ENCODE data around the gene WBP1. TPM values are rescaled to one million over a fixed set of nuclear protein-coding genes. Genes with fewer than 3 reads are reported as not detected.

The WBP1 gene
- total RNA-seq, 1 experiment from 2014 or later = 66.0 TPM

DNA sequence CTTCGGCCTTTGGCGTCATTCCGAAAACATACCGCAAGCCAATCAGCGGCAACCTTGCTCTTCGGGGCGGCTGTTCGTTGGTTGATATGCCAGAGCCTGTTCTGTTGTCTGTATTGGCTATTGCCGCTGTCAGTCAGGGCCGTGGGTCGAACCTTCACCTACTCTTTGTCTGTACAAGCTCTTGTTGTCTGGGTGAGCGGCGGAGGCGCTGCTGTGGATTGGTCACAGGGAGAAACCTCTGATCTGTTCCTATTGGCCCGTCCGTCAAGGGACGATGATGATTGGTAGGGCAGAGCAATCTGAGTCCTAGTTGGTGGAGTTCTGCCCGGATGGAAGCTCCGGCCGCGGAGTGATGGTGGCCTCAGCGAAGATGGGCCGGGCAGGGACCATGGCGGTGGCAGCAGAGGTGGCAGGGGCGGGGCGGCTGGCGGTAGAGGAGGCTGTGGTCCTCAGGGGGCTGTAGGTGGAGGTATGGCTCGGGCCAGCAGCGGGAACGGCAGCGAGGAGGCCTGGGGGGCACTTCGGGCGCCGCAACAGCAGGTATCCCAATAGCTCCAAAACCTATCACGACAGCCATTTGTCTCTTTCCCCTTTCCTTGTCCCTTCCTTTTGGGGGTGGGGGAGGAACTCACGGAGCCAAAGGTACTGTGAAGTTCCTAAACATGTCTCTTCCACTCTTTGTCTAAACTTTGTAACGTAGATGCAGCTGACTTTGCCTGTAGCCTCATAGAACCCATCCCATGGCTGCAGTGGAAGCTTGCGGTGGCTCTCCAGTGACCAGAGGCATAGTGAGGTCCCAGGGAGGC lies at the start of gene WBP1 (continued):
- TF ChIP-seq, protein P1, sequence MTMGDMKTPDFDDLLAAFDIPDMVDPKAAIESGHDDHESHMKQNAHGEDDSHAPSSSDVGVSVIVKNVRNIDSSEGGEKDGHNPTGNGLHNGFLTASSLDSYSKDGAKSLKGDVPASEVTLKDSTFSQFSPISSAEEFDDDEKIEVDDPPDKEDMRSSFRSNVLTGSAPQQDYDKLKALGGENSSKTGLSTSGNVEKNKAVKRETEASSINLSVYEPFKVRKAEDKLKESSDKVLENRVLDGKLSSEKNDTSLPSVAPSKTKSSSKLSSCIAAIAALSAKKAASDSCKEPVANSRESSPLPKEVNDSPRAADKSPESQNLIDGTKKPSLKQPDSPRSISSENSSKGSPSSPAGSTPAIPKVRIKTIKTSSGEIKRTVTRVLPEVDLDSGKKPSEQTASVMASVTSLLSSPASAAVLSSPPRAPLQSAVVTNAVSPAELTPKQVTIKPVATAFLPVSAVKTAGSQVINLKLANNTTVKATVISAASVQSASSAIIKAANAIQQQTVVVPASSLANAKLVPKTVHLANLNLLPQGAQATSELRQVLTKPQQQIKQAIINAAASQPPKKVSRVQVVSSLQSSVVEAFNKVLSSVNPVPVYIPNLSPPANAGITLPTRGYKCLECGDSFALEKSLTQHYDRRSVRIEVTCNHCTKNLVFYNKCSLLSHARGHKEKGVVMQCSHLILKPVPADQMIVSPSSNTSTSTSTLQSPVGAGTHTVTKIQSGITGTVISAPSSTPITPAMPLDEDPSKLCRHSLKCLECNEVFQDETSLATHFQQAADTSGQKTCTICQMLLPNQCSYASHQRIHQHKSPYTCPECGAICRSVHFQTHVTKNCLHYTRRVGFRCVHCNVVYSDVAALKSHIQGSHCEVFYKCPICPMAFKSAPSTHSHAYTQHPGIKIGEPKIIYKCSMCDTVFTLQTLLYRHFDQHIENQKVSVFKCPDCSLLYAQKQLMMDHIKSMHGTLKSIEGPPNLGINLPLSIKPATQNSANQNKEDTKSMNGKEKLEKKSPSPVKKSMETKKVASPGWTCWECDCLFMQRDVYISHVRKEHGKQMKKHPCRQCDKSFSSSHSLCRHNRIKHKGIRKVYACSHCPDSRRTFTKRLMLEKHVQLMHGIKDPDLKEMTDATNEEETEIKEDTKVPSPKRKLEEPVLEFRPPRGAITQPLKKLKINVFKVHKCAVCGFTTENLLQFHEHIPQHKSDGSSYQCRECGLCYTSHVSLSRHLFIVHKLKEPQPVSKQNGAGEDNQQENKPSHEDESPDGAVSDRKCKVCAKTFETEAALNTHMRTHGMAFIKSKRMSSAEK (CRISPR knock-in tag; IDR thresholded peaks at IDR 0.05; ENCODE audit: borderline replicate concordance) = no peak
- TF ChIP-seq, protein P2, sequence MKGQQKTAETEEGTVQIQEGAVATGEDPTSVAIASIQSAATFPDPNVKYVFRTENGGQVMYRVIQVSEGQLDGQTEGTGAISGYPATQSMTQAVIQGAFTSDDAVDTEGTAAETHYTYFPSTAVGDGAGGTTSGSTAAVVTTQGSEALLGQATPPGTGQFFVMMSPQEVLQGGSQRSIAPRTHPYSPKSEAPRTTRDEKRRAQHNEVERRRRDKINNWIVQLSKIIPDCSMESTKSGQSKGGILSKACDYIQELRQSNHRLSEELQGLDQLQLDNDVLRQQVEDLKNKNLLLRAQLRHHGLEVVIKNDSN (CRISPR knock-in tag; IDR thresholded peaks at IDR 0.05) = no peak
- no peak for TF ChIP-seq GTF2I (CRISPR knock-in tag; conservative IDR thresholded peaks at IDR 0.05)
- no peak for TF ChIP-seq NR1H2 (CRISPR knock-in tag; IDR thresholded peaks at IDR 0.05)
- TF ChIP-seq, protein P3, sequence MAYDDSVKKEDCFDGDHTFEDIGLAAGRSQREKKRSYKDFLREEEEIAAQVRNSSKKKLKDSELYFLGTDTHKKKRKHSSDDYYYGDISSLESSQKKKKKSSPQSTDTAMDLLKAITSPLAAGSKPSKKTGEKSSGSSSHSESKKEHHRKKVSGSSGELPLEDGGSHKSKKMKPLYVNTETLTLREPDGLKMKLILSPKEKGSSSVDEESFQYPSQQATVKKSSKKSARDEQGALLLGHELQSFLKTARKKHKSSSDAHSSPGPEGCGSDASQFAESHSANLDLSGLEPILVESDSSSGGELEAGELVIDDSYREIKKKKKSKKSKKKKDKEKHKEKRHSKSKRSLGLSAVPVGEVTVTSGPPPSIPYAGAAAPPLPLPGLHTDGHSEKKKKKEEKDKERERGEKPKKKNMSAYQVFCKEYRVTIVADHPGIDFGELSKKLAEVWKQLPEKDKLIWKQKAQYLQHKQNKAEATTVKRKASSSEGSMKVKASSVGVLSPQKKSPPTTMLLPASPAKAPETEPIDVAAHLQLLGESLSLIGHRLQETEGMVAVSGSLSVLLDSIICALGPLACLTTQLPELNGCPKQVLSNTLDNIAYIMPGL (CRISPR knock-in tag; IDR thresholded peaks at IDR 0.05) = no peak
- TF ChIP-seq NR2C2 (CRISPR knock-in tag; IDR thresholded peaks at IDR 0.05) = no peak
- no peak for TF ChIP-seq NR3C1 (CRISPR knock-in tag; conservative IDR thresholded peaks at IDR 0.05; ENCODE audit: low read depth)
- TF ChIP-seq, protein P4, sequence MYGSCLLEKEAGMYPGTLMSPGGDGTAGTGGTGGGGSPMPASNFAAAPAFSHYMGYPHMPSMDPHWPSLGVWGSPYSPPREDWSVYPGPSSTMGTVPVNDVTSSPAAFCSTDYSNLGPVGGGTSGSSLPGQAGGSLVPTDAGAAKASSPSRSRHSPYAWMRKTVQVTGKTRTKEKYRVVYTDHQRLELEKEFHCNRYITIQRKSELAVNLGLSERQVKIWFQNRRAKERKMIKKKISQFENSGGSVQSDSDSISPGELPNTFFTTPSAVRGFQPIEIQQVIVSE (CRISPR knock-in tag; IDR thresholded peaks at IDR 0.05; ENCODE audit: borderline replicate concordance) = no peak
- TF ChIP-seq JAZF1 (CRISPR knock-in tag; IDR thresholded peaks at IDR 0.05) = no peak
- peak; percentile 43; the same call in 1 of the 2 replicates for TF ChIP-seq SP1 (CRISPR knock-in tag; conservative IDR thresholded peaks at IDR 0.05)
- TF ChIP-seq PRRX2 (CRISPR knock-in tag; IDR thresholded peaks at IDR 0.05) = 0 out of 2 replicates have a peak, but pooled peaks have one; percentile 79
- TF ChIP-seq FOXK1 (CRISPR knock-in tag; IDR thresholded peaks at IDR 0.05) = peak; percentile 63
- TF ChIP-seq, protein P5, sequence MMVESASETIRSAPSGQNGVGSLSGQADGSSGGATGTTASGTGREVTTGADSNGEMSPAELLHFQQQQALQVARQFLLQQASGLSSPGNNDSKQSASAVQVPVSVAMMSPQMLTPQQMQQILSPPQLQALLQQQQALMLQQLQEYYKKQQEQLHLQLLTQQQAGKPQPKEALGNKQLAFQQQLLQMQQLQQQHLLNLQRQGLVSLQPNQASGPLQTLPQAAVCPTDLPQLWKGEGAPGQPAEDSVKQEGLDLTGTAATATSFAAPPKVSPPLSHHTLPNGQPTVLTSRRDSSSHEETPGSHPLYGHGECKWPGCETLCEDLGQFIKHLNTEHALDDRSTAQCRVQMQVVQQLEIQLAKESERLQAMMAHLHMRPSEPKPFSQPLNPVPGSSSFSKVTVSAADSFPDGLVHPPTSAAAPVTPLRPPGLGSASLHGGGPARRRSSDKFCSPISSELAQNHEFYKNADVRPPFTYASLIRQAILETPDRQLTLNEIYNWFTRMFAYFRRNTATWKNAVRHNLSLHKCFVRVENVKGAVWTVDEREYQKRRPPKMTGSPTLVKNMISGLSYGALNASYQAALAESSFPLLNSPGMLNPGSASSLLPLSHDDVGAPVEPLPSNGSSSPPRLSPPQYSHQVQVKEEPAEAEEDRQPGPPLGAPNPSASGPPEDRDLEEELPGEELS (CRISPR knock-in tag; IDR thresholded peaks at IDR 0.05) = no peak
- TF ChIP-seq, protein P6, sequence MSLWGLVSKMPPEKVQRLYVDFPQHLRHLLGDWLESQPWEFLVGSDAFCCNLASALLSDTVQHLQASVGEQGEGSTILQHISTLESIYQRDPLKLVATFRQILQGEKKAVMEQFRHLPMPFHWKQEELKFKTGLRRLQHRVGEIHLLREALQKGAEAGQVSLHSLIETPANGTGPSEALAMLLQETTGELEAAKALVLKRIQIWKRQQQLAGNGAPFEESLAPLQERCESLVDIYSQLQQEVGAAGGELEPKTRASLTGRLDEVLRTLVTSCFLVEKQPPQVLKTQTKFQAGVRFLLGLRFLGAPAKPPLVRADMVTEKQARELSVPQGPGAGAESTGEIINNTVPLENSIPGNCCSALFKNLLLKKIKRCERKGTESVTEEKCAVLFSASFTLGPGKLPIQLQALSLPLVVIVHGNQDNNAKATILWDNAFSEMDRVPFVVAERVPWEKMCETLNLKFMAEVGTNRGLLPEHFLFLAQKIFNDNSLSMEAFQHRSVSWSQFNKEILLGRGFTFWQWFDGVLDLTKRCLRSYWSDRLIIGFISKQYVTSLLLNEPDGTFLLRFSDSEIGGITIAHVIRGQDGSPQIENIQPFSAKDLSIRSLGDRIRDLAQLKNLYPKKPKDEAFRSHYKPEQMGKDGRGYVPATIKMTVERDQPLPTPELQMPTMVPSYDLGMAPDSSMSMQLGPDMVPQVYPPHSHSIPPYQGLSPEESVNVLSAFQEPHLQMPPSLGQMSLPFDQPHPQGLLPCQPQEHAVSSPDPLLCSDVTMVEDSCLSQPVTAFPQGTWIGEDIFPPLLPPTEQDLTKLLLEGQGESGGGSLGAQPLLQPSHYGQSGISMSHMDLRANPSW (CRISPR knock-in tag; conservative IDR thresholded peaks at IDR 0.05; ENCODE audit: low read depth) = no peak
- TF ChIP-seq ZNF121 (CRISPR knock-in tag; IDR thresholded peaks at IDR 0.05) = no peak
- no peak for TF ChIP-seq KAT7 (CRISPR knock-in tag; IDR thresholded peaks at IDR 0.05; ENCODE audit: borderline replicate concordance)
- TF ChIP-seq TEAD4 (CRISPR knock-in tag; IDR thresholded peaks at IDR 0.05) = no peak
- TF ChIP-seq, protein P7, sequence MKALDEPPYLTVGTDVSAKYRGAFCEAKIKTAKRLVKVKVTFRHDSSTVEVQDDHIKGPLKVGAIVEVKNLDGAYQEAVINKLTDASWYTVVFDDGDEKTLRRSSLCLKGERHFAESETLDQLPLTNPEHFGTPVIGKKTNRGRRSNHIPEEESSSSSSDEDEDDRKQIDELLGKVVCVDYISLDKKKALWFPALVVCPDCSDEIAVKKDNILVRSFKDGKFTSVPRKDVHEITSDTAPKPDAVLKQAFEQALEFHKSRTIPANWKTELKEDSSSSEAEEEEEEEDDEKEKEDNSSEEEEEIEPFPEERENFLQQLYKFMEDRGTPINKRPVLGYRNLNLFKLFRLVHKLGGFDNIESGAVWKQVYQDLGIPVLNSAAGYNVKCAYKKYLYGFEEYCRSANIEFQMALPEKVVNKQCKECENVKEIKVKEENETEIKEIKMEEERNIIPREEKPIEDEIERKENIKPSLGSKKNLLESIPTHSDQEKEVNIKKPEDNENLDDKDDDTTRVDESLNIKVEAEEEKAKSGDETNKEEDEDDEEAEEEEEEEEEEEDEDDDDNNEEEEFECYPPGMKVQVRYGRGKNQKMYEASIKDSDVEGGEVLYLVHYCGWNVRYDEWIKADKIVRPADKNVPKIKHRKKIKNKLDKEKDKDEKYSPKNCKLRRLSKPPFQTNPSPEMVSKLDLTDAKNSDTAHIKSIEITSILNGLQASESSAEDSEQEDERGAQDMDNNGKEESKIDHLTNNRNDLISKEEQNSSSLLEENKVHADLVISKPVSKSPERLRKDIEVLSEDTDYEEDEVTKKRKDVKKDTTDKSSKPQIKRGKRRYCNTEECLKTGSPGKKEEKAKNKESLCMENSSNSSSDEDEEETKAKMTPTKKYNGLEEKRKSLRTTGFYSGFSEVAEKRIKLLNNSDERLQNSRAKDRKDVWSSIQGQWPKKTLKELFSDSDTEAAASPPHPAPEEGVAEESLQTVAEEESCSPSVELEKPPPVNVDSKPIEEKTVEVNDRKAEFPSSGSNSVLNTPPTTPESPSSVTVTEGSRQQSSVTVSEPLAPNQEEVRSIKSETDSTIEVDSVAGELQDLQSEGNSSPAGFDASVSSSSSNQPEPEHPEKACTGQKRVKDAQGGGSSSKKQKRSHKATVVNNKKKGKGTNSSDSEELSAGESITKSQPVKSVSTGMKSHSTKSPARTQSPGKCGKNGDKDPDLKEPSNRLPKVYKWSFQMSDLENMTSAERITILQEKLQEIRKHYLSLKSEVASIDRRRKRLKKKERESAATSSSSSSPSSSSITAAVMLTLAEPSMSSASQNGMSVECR (CRISPR knock-in tag; IDR thresholded peaks at IDR 0.05; ENCODE audit: borderline replicate concordance) = peak; percentile 49; the same call in 1 of the 2 replicates
- TF ChIP-seq SMAD4 (CRISPR knock-in tag; IDR thresholded peaks at IDR 0.05) = no peak
- no peak for TF ChIP-seq ATF1 (CRISPR knock-in tag; IDR thresholded peaks at IDR 0.05)
- TF ChIP-seq MXD4 (CRISPR knock-in tag; IDR thresholded peaks at IDR 0.05; ENCODE audit: borderline replicate concordance) = no peak
- TF ChIP-seq GRHL2 (CRISPR knock-in tag; IDR thresholded peaks at IDR 0.05; ENCODE audit: insufficient replicate concordance, severe bottlenecking) = no peak
